K562 (cell line): ENCODE measurements around the gene JSRP1. TPM values are rescaled to one million over a fixed set of nuclear protein-coding genes. Genes with fewer than 3 reads are reported as not detected.

ENCODE experiments used
- BRD4 ChIP-seq: fragments of 200-600 bp; sonication (generic); IDR thresholded peaks from 2 replicates; pipeline ENCODE4 v1.6.1; 2017; ENCODE audit warnings: inconsistent platforms
- CTCFL ChIP-seq: IDR thresholded peaks from 2 replicates; pipeline ENCODE4 v1.6.1; 2011; ENCODE audit warnings: borderline replicate concordance, low read depth, mild to moderate bottlenecking, moderate library complexity, low read length; ENCODE audit not compliant: insufficient read depth, poor library complexity, severe bottlenecking
- ETV5 ChIP-seq: sonication (generic); formaldehyde crosslinking; IDR thresholded peaks from 2 replicates; pipeline ENCODE4 v1.4.0; 2020; ENCODE audit warnings: low read depth, mild to moderate bottlenecking, missing genetic modification reagents
- FOXK2 ChIP-seq, 2 experiments: fragments of 450-650 bp; IDR thresholded peaks in 1 of 2; conservative IDR thresholded peaks in 1 of 2; 2 replicates each; pipeline ENCODE4 v1.6.1; 2016; ENCODE audit warnings: low read depth in 2 of 2, mild to moderate bottlenecking in 1 of 2
- HCFC1 ChIP-seq: IDR thresholded peaks from 2 replicates; pipeline ENCODE4 v1.6.1; 2012; ENCODE audit warnings: low read depth, low read length, improper control_type of control experiment
- KDM4B ChIP-seq, 2 experiments: fragments of 450-650 bp in 1 of 2; sonication (generic) in 1 of 2; IDR thresholded peaks; 2 replicates each; pipeline ENCODE4 v1.6.1; 2016 to 2017; ENCODE audit warnings: borderline replicate concordance in 2 of 2, antibody characterized with exemption in 1 of 2, low read depth in 1 of 2, mild to moderate bottlenecking in 1 of 2
- MAX ChIP-seq: sonication (generic); formaldehyde crosslinking; IDR thresholded peaks from 2 replicates; pipeline ENCODE4 v1.9.0; 2022; ENCODE audit warnings: mild to moderate bottlenecking, missing genetic modification reagents
- POLR2A ChIP-seq: fragments of 450-650 bp; conservative IDR thresholded peaks from 2 replicates; pipeline ENCODE4 v1.6.1; 2016
- POLR2AphosphoS2 ChIP-seq: IDR thresholded peaks from 2 replicates; pipeline ENCODE4 v1.6.1; 2012; ENCODE audit warnings: low read length, improper control_type of control experiment
- THRB ChIP-seq: fragments of 450-650 bp; formaldehyde crosslinking; conservative IDR thresholded peaks from 2 replicates; pipeline ENCODE4 v1.4.0; 2022; ENCODE audit warnings: mild to moderate bottlenecking, missing genetic modification characterization
- ZNF134 ChIP-seq: fragments of 250-450 bp; sonication (Bioruptor Pico); conservative IDR thresholded peaks from 2 replicates; pipeline ENCODE4 v1.4.0; 2020
- polyA plus RNA-seq, 8 experiments: library from polyadenylated mRNA; depleted of rRNA in 4 of 8; stranded (reverse) in 5 of 8; unstranded in 3 of 8; fragments of >200 nt; fragmentation: Nextera tagmentation in 2 of 8; fragmentation: Illumina TruSeq in 1 of 8; extraction: Ambion mirVana in 2 of 8; extraction: Trizol in 1 of 8; gene quantifications; 2 replicates each; pipeline versions ENCODE4 v1.2.1 to v1.2.3, GENCODE V29; 2011 to 2014; ENCODE audit warnings: inconsistent platforms in 1 of 8, missing spikeins in 1 of 8
- total RNA-seq, 7 experiments: library from RNA; depleted of rRNA in 6 of 7; stranded (reverse); fragments of >200 nt in 6 of 7; fragmentation: Illumina TruSeq in 2 of 7; extraction: Trizol in 2 of 7; gene quantifications; 2 replicates each; pipeline versions ENCODE4 v1.2.1 to v1.2.3, GENCODE V29; 2011 to 2021; ENCODE audit warnings: low replicate concordance in 1 of 7
- TF ChIP-seq, protein P1 (sequence below), 3 experiments: IDR thresholded peaks in 2 of 3; conservative IDR thresholded peaks in 1 of 3; 2 replicates each; pipeline ENCODE4 v1.5.1; 2011 to 2012; ENCODE audit warnings: low read length in 3 of 3, mild to moderate bottlenecking in 3 of 3, control low read depth in 2 of 3, improper control_type of control experiment in 1 of 3, inconsistent platforms in 1 of 3, low read depth in 1 of 3, mixed read lengths in 1 of 3, moderate library complexity in 1 of 3; ENCODE audit not compliant: insufficient read depth in 2 of 3
- TF ChIP-seq, protein P2 (sequence below): fragments of 250-450 bp; sonication (Bioruptor Pico); IDR thresholded peaks from 2 replicates; pipeline ENCODE4 v1.4.0; 2020

The JSRP1 gene
- total and polyA plus RNA-seq, 9 of the 15 experiments (the other 6 are each of a cell fraction or from before 2014, with no cell fraction given): 0.08 to 1.2 (median 0.51) TPM; not detected in 4

- TF ChIP-seq KDM4B (IDR thresholded peaks at IDR 0.05; ENCODE audit: borderline replicate concordance in 2 of 2, low read depth in 1 of 2): peak in 1 of 2 experiments; percentile 61; a peak in 1 of 4 replicates
- TF ChIP-seq, protein P1, sequence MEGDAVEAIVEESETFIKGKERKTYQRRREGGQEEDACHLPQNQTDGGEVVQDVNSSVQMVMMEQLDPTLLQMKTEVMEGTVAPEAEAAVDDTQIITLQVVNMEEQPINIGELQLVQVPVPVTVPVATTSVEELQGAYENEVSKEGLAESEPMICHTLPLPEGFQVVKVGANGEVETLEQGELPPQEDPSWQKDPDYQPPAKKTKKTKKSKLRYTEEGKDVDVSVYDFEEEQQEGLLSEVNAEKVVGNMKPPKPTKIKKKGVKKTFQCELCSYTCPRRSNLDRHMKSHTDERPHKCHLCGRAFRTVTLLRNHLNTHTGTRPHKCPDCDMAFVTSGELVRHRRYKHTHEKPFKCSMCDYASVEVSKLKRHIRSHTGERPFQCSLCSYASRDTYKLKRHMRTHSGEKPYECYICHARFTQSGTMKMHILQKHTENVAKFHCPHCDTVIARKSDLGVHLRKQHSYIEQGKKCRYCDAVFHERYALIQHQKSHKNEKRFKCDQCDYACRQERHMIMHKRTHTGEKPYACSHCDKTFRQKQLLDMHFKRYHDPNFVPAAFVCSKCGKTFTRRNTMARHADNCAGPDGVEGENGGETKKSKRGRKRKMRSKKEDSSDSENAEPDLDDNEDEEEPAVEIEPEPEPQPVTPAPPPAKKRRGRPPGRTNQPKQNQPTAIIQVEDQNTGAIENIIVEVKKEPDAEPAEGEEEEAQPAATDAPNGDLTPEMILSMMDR (IDR thresholded peaks at IDR 0.05 in 2 of 3, conservative IDR thresholded peaks at IDR 0.05 in 1 of 3; ENCODE audit: insufficient read depth in 2 of 3, low read depth in 1 of 3, low read length in 3 of 3): peak in 1 of 3 experiments; percentile 21; a peak in 2 of 6 replicates
- TF ChIP-seq CTCFL: peak; percentile 25
- peak; percentile 62 for TF ChIP-seq HCFC1
- TF ChIP-seq ZNF134: no peak
- TF ChIP-seq, protein P2, sequence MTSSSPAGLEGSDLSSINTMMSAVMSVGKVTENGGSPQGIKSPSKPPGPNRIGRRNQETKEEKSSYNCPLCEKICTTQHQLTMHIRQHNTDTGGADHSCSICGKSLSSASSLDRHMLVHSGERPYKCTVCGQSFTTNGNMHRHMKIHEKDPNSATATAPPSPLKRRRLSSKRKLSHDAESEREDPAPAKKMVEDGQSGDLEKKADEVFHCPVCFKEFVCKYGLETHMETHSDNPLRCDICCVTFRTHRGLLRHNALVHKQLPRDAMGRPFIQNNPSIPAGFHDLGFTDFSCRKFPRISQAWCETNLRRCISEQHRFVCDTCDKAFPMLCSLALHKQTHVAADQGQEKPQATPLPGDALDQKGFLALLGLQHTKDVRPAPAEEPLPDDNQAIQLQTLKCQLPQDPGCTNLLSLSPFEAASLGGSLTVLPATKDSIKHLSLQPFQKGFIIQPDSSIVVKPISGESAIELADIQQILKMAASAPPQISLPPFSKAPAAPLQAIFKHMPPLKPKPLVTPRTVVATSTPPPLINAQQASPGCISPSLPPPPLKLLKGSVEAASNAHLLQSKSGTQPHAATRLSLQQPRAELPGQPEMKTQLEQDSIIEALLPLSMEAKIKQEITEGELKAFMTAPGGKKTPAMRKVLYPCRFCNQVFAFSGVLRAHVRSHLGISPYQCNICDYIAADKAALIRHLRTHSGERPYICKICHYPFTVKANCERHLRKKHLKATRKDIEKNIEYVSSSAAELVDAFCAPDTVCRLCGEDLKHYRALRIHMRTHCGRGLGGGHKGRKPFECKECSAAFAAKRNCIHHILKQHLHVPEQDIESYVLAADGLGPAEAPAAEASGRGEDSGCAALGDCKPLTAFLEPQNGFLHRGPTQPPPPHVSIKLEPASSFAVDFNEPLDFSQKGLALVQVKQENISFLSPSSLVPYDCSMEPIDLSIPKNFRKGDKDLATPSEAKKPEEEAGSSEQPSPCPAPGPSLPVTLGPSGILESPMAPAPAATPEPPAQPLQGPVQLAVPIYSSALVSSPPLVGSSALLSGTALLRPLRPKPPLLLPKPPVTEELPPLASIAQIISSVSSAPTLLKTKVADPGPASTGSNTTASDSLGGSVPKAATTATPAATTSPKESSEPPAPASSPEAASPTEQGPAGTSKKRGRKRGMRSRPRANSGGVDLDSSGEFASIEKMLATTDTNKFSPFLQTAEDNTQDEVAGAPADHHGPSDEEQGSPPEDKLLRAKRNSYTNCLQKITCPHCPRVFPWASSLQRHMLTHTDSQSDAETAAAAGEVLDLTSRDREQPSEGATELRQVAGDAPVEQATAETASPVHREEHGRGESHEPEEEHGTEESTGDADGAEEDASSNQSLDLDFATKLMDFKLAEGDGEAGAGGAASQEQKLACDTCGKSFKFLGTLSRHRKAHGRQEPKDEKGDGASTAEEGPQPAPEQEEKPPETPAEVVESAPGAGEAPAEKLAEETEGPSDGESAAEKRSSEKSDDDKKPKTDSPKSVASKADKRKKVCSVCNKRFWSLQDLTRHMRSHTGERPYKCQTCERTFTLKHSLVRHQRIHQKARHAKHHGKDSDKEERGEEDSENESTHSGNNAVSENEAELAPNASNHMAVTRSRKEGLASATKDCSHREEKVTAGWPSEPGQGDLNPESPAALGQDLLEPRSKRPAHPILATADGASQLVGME (CRISPR knock-in tag): no peak
- no peak for TF ChIP-seq ETV5 (CRISPR knock-in tag)
- peak; percentile 54; the same call in 1 of the 2 replicates for TF ChIP-seq THRB (CRISPR knock-in tag)
- TF ChIP-seq BRD4: peak; percentile 68; the same call in 1 of the 2 replicates
- peak; percentile 87 for TF ChIP-seq MAX (CRISPR knock-in tag)
- TF ChIP-seq FOXK2 (conservative IDR thresholded peaks at IDR 0.05 in 1 of 2, IDR thresholded peaks at IDR 0.05 in 1 of 2; ENCODE audit: low read depth in 2 of 2): no peak
- TF ChIP-seq POLR2A: peak; percentile 100
- peak; percentile 96; the same call in 1 of the 2 replicates for TF ChIP-seq POLR2AphosphoS2
These were observed 13.3 kb upstream of the JSRP1 start (continued) for GRCh38 chr19:2269244-2270156.
